HG02763 (cell line): Measurements from ENCODE around the gene ALOX15B.

ENCODE experiments used
- ATAC-seq: cut with Tn5 transposase; IDR thresholded peaks from one replicate; pipeline ENCODE4 v1.9.1; 2021; ENCODE audit warnings: mild to moderate bottlenecking, moderate library complexity; ENCODE audit not compliant: unreplicated experiment

ALOX15B gene

GRCh38 chr17:8038954-8039610, at the start of gene ALOX15B:
ALOX15B (plus strand) TSS chr17:8039059; CDS start chr17:8039156, 97 bp downstream.
- no peak for ATAC-seq

- ATAC-seq = peak; percentile 62
Observed at GRCh38 chr17:7989781-7990655, 48.8 kb upstream of the ALOX15B start.

- ATAC-seq = no peak
Observed at GRCh38 chr17:7992516-7992915, 46.3 kb upstream of the ALOX15B start.

- ATAC-seq = no peak
Observed at GRCh38 chr17:7992924-7993323, 45.9 kb upstream of the ALOX15B start.

- no peak for ATAC-seq
Observed at GRCh38 chr17:7993972-7994589, 44.8 kb upstream of the ALOX15B start.

GRCh38 chr17:7995724-7996123, 43.1 kb upstream of the ALOX15B start:
- no peak for ATAC-seq

GRCh38 chr17:7997186-7997585, 41.7 kb upstream of the ALOX15B start:
- no peak for ATAC-seq

- ATAC-seq = no peak
Observed at GRCh38 chr17:8001976-8002720, 36.7 kb upstream of the ALOX15B start, which contains the start of gene GUCY2D. GUCY2D (plus strand) TSS chr17:8002615; CDS start chr17:8003048, 433 bp downstream.

GRCh38 chr17:8002721-8003593, 35.9 kb upstream of the ALOX15B start:
- no peak for ATAC-seq

GRCh38 chr17:8003594-8004181, 35.2 kb upstream of the ALOX15B start:
- ATAC-seq = no peak

- ATAC-seq = no peak
Observed at GRCh38 chr17:8004899-8005298, 34.0 kb upstream of the ALOX15B start.

GRCh38 chr17:8005357-8005756, 33.5 kb upstream of the ALOX15B start:
- no peak for ATAC-seq

GRCh38 chr17:8005967-8006730, 32.7 kb upstream of the ALOX15B start:
- no peak for ATAC-seq

- no peak for ATAC-seq
Observed at GRCh38 chr17:8006836-8007680, 31.8 kb upstream of the ALOX15B start.

- ATAC-seq = no peak
Observed at GRCh38 chr17:8007836-8008235, 31.0 kb upstream of the ALOX15B start.

GRCh38 chr17:8012045-8012580, 26.7 kb upstream of the ALOX15B start:
- no peak for ATAC-seq

- ATAC-seq = no peak
Observed at GRCh38 chr17:8012996-8013640, 25.7 kb upstream of the ALOX15B start.
